Immature natural killer cell (primary cell): ENCODE measurements around the gene TCL1A. TPM values are rescaled to one million over a fixed set of nuclear protein-coding genes. Genes with fewer than 3 reads are reported as not detected.

Source experiments
- DNase-seq, 3 donors: peaks; one replicate each; pipeline ENCODE4 v3.0.0; 2022; ENCODE audit warnings: mixed read lengths in 1 of 3
- H3K27ac Mint-ChIP-seq, 6 donors: one replicate each; pipeline ENCODE4 v1.8.0; 2020; ENCODE audit warnings: mixed read lengths in 6 of 6, mild to moderate bottlenecking in 5 of 6, inconsistent platforms in 4 of 6, moderate library complexity in 3 of 6
- H3K27me3 Mint-ChIP-seq, 3 donors: one replicate each; pipeline ENCODE4 v1.8.0; 2020 to 2021; ENCODE audit warnings: low read depth in 3 of 3, mild to moderate bottlenecking in 3 of 3, mixed read lengths in 3 of 3, moderate library complexity in 3 of 3, inconsistent platforms in 1 of 3
- H3K36me3 Mint-ChIP-seq, 3 donors: one replicate each; pipeline ENCODE4 v1.8.0; 2020; ENCODE audit warnings: mixed read lengths in 3 of 3, inconsistent platforms in 2 of 3, mild to moderate bottlenecking in 2 of 3
- H3K4me1 Mint-ChIP-seq, 2 donors: one replicate each; pipeline ENCODE4 v1.8.0; 2020; ENCODE audit warnings: inconsistent platforms in 2 of 2, mild to moderate bottlenecking in 2 of 2, mixed read lengths in 2 of 2, moderate library complexity in 1 of 2
- H3K4me3 Mint-ChIP-seq, 5 donors: one replicate each; pipeline ENCODE4 v1.8.0; 2020; ENCODE audit warnings: mild to moderate bottlenecking in 5 of 5, mixed read lengths in 5 of 5, inconsistent platforms in 3 of 5, moderate library complexity in 3 of 5
- H3K9me3 Mint-ChIP-seq, 6 donors: one replicate each; pipeline ENCODE4 v1.8.0; 2020; ENCODE audit warnings: mild to moderate bottlenecking in 6 of 6, mixed read lengths in 6 of 6, inconsistent platforms in 4 of 6, moderate library complexity in 3 of 6
- polyA plus RNA-seq, 3 donors: library from polyadenylated mRNA; unstranded; fragments of 300-500 nt; fragmentation: Illumina TruSeq; gene quantifications; one replicate each; pipeline ENCODE4 v1.2.3, GENCODE V29; 2021

Gene TCL1A
- polyA plus RNA-seq, 3 donors from 2014 or later = 1.2 to 3.2 (median 1.6) TPM

DNA sequence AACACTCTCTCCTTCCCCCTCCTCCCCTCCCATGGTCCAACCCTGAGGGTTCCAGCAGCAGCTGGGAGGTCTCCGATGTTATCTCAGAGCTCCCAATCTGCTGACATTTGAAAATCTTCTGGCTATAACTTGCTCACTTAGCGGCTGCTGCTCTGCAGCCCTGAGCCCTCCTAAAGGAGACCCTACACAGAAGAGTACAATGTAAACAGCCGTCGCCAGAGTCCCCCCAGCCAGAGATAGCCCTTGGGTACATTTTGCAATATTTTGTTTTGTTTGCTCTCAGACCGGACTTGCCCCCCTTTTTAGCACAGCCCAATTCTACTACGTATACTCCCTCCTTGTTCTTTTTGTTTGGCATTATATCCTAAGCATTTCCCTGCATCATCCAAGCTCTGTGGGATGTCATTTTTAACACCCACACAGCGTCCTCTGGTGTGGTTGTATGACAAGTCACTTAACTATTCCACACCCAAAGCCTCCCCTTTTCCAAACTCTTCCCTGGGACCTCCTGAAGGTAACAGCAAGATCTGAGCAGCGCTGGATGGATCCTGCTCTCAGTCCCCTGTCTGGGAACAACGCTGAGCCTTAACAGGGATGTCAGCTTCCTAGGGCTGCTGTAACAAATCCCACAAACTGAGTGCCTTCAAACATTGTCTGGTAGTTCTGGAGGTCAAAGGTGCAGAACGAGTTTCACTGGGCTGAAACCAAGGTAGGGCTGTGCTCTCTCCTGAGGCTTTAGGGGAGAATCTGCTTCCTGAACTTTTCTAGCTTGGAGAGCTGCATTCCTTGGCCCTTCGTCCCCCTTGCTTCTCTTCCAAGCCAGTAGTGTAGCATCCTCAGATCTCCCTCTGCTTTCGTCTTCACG is 53.0 kb downstream of the TCL1A start:
- H3K4me1 Mint-ChIP-seq = no peaks in the 10 kb centered on the region
- H3K27me3 Mint-ChIP-seq = peaks cover 4 to 7% (median 4%) of the 10 kb centered on the region in 3 donors
- no peak overlapping the region for H3K4me3 Mint-ChIP-seq
- H3K36me3 Mint-ChIP-seq = no peaks in the 10 kb centered on the region
- no peaks in the 10 kb centered on the region for H3K9me3 Mint-ChIP-seq
- no peak overlapping the region for H3K27ac Mint-ChIP-seq
- DNase-seq = no peak

DNA sequence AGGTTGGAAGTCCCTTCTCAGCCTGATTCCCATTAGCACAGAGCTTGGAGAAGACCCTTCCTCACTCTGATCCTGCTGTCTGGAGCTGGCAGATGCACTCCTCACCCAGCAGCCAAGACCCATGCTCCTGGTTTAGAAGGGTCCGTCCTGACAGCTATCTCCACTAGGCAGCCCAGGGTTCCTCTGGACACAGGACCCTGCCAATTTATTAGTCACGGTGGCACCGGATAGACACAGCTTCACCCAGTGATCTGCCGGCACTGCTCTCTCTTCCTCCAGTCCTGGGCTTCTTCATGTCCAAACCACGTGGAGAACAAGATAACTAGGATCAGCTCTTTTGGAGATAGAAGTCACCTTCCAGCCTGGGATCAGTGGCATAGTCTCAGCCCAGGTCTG is 53.9 kb downstream of the TCL1A start:
- DNase-seq = no peak
- H3K27ac Mint-ChIP-seq = no peak overlapping the region
- H3K4me1 Mint-ChIP-seq = no peaks in the 10 kb centered on the region
- H3K9me3 Mint-ChIP-seq = no peaks in the 10 kb centered on the region
- peaks cover 4 to 7% (median 5%) of the 10 kb centered on the region in 3 donors for H3K27me3 Mint-ChIP-seq
- no peak overlapping the region for H3K4me3 Mint-ChIP-seq
- H3K36me3 Mint-ChIP-seq = no peaks in the 10 kb centered on the region

Other genes starting within 250 kb of the TCL1A start
- gene SYNE3, start 197.5 kb downstream of the TCL1A start, polyA plus RNA-seq = 1 to 10 TPM in 2 of 3 donors, not detected in 1; 1.0 to 1.4 TPM
- gene GLRX5, start 179.1 kb downstream of the TCL1A start, polyA plus RNA-seq = 10 to 100 TPM; 54.5 to 87.1 (median 81.7) TPM
- gene TCL1B, start 27.7 kb downstream of the TCL1A start, polyA plus RNA-seq = not detected
- not detected for gene TUNAR, start 162.7 kb upstream of the TCL1A start, polyA plus RNA-seq